Activated CD8-positive, alpha-beta memory T cell treated with anti-CD3 and anti-CD28 coated beads for 4 hours (primary cell): ENCODE measurements around the gene S100A4.
"Not testable (repeated sequence)": the region's sequence is repeated elsewhere in the genome, so short reads cannot be mapped to it uniquely, and the experiment has no call there.

ENCODE experiments used
- DNase-seq, 2 donors: peaks; one replicate each; pipeline ENCODE4 v3.0.0-alpha.2; 2020; ENCODE audit warnings: low read depth in 2 of 2

Gene S100A4

DNA sequence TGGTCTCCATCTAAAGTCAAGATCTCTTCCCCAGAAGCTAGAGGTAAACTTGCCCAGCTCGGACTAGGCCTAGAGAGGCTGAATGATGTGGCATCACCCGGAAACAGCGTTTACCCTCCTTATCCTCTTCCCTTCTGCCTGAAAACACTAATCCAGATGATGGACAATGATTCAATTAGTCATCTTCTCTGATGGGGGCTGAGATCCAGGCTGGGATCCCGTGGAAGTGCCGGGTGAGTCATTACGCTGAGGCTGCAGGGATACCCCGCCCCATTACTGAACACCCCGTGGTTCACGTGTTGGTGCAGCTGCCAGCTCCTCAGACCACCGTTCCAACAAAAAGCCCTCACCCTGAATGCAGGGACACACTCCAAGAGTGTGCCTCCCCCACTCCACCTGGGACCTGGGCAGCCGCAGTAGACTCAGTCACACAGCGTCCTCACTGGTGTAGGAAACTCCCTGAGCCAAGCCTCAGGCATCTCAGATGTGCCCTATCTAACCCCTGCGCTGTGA lies 11.9 kb downstream of the S100A4 start:
- DNase-seq, result no peak

DNA sequence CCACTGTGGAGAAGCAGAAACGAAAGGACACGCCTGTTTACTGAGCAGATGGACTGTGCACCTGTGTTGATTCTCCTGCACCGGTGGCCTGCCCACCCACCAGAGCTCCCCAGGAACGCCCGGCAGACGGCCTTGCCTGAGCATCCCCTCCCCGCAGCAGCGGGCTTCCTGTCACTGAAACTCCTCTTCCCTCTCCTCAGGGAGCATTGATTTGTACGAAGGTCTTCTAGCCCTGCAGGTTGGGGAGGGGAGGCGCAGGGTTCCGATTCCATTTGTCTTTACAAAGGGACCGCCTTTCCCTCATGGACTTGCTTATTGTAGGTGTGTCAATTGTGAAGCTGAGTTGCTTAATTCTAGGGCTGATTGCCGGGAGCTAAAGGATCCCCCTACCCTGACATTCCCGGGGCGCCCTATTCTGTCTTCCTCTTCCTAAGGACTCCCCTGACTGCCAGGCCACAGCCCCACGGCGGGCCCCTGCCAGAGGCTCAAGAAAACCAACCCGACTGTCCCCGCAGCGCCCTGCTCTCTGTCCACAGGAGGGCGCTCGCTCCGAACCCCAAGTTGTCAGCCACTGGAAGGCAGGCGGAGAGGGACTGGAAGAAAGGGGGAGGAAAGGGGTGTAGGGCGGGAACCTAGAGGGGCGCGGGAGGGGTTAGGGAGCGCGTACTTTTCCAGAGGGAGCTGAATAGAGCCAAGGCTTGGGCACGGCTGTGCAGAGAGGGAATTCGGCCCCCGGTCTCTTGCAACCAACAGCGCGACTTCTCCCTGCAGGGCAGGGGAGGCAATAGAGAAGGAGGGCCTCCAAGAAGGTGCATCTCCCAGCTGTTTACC lies 12.6 kb downstream of the S100A4 start:
- peak in 1 of 2 donors; percentile 52 for DNase-seq

DNA sequence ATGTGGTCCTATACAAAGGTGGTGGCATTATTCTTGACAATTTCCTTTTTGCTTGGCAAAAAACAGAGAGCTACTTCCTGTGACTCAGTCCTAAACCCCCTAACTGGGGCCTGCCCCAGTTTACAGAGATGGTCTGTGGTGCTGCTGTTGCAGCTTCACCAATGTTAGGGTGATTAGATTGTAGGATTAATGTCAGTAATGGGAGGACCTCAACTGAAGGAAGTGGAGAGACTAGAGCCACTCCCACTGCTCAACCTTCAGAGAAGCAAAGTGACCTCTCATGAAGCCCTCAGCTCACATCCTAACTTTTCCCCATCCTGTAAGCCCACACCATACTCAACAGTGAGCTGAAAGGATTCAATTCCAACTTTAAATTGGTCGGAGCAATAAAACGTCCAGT lies 13.4 kb downstream of the S100A4 start:
- no peak for DNase-seq

DNA sequence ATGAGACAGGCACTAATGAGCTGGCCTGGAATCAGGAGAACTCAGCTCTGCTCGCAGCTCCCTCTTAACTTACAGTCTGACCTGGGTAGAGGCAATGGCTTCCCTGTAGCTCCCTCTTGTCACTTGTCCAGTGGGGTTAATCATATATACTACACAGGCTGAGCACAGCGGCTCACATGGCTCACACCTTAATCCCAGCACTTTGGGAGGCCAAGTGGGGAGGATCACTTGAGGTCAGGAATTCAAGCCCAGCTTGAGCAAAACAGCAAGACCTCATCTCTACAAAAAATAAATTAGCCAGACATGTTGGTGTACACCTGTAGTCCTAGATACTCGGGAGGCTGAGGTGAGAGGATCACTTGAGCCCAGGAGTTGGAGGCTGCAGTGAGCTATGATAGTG lies 14.0 kb downstream of the S100A4 start:
- DNase-seq, result no peak

DNA sequence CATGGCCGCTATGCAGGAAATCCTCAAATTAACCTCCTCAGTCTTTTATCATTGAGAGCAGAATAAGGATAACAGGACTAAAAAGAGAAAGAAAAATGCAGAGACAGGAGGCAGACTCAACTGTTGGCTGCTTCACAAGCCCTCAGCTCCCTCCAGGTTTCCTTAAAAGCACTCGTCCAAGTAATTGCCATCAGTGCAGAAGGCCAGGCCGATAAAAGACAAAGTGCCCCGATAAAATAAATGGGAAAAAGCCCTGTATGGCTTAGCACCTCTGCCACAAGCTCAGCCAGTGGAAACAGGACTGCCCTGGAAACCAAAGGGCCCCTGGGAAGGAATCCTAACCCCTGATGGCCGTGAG lies 17.9 kb downstream of the S100A4 start:
- DNase-seq, result no peak

DNA sequence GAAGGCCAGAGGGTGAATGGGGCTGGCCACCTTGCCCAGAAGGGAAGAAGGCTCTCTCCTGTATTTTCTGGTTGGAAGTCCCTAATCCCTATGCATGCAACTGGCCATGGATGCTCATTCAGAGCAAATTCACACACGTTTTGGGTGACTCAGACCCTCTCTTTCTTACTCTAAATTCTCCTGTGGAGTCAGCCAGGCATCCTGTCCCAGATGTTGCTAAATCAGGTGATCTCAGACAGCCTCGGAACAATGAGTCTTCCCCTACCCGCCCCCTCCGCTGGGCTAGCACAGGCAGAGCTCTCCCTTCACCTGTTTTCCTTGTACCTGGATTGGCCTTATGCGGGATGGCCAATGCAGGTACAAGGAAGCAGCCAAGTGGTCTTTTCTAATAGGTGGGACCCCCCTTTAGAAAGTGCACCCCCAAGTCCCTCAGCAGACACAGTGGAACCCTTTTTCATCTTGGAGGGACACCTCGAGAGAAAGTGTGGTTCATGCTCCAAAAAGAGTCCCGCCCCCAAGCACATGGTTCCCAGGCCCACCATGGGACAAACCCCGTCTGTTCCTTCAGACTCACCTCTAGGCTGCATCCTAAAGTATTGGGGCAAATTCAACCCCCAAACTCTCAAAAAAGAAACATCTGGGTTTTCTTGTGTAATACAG lies 18.5 kb downstream of the S100A4 start:
- no peak for DNase-seq

DNA sequence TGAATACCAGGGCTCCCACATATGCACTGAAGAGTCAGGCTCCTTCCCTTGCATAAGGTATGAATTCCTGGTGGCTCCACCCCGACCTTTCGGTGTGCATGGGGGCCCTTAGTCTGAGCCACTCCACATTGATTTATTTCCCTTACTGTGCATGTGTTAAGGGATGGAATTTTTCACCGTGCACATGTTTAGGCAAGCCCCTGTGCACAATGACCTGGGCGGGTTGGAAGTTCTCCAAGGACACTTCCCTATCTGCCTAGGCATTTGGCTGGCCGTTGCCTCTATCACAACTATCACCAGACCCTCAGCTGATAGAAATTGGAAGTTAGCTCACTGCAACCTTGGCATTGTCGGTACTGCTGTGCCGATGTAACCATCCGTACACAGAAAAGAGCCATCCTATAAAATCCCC lies 19.5 kb downstream of the S100A4 start:
- DNase-seq, result no peak

DNA sequence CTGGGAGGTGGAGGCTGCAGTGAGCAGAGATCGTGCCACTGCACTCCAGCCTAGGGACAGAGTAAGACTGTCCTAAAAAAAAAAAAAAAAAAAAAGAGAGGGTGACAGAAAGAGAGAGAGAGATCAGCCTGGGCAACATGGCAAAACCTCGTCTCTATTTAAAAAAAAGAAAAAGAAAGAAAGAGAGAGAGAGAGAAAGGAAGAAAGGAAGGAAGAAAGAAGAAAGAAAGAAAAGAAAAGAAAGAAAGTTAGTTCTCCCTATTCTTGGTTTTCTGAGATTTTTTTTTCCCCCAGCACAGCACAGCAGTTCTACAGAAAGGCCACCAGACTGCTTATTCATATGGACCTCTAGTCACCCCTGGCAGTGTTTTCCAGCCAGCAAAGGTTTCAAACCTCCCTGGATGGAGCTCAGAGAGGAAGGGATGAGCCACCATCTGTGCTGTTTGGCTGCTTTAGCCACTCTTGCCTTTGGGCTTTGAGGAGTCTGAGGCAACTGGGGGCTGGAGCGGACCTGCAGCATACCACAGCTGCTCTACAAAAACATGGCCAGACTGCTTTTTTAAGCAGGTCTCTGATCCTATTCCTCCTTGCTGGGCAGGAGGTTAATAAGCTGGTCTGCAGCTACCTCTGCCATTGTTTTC lies 20.4 kb downstream of the S100A4 start:
- no peak for DNase-seq

DNA sequence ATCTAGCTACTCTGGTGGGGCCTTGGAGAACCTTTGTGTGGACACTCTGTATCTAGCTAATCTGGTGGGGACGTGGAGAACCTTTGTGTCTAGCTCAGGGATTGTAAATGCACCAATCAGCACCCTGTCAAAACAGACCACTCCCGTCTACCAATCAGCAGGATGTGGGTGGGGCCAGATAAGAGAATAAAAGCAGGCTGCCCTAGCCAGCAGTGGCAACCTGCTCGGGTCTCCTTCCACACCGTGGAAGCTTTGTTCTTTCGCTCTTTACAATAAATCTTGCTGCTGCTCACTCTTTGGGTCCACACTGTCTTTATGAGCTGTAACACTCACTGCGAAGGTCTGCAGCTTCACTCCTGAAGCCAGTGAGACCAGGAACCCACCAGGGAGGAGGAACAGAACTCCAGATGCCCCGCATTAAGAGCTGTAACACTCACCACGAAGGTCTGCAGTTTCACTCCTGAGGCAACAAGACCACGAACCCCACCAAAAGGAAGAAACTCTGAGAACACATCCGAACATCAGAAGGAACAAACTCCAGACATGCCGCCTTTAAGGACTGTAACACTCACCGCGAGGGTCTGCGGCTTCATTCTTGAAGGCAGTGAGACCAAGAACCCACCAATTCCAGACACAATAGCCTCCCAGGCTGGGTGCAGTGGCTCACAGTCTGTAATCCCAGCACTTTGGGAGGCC lies 23.1 kb downstream of the S100A4 start:
- DNase-seq, result not testable (repeated sequence)

DNA sequence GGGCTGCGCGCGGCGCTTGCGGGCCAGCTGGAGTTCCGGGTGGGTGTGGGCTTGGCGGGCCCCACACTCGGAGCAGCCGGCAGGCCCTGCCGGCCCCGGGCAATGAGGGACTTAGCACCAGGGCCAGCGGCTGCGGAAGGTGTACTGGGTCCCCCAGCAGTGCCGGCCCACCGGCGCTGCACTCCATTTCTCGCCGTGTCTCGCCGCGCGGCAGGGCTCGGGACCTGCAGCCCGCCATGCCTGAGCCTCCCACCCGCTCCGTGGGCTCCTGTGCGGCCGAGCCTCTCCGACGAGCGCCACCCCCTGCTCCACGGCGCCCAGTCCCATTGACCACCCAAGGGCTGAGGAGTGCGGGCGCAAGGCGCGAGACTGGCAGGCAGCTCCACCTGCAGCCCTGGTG lies 23.8 kb downstream of the S100A4 start:
- not testable (repeated sequence) for DNase-seq

DNA sequence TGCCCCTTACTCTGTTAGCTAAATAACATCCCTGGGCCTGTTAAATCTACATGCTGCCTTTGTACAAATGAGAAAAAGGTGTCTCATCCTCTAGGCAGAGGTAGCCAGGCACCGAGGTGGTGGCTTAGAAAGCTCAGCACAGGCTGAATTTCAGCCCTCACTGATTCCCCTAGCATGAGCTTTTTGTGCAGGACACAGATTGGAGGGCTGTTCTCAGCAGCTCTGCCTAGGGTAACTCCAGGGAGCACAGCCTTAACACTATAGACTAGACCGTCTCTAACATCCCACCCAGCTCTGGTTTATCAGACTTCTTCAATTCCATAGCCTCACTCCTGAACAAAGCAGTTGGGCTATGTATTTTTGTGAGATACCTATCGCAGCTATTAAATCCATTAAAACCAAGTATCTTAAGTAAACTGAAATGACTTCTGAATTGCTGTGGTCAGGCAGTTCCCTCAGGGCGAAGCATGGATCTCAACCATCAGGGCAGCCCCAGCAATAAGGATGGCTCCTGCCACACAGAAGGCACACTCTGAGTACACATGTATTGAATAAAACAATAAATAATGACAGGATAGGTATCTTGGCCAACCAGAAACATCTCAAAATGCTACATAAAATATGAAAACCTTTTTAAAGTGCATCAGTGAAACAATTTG lies 24.7 kb downstream of the S100A4 start:
- no peak for DNase-seq

DNA sequence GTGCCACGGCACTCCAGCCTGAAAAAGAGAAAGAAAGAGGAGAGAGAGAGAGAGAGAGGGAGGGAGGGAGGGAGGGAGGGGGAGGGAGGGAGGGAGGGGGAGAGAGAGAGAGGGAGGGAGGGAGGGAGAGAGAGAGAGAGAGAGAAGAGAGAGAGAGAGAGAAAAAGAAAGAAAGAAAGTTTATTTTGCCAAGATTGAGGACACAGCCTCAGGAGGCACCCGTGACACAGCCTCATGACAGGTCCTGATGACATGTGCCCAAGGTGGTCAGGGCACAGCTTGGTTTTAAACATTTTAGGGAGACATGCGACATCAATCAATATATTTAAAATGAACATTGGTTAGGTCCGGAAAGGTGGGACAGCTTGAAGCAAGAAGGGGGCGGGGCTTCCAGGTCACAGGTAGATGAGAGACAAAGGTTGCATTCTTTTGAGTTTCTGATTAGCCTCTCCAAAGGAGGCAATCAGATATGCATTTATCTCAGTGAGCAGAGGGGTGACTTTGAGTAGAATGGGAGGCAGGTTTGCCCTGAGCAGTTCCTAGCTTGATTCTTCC lies 25.4 kb downstream of the S100A4 start:
- not testable (repeated sequence) for DNase-seq

DNA sequence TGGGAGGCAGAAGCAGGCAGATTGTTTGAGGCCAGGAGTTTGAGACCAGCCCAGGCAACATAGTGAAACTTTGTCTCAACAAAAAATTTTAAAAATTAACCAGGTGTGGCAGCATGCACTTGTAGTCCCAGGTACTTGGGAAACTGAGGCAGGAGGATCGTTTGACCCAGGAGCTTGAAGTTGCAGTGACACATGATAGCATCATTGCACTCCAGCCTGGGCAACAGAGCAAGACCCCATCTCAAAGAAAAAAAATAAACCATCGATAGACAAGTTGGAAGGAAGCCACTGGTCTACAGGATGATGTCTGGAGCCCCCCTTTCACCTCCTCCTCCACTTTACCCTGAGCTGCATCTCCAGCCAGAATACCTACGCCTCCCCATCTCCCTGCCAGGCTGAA lies 26.4 kb downstream of the S100A4 start:
- no peak for DNase-seq

DNA sequence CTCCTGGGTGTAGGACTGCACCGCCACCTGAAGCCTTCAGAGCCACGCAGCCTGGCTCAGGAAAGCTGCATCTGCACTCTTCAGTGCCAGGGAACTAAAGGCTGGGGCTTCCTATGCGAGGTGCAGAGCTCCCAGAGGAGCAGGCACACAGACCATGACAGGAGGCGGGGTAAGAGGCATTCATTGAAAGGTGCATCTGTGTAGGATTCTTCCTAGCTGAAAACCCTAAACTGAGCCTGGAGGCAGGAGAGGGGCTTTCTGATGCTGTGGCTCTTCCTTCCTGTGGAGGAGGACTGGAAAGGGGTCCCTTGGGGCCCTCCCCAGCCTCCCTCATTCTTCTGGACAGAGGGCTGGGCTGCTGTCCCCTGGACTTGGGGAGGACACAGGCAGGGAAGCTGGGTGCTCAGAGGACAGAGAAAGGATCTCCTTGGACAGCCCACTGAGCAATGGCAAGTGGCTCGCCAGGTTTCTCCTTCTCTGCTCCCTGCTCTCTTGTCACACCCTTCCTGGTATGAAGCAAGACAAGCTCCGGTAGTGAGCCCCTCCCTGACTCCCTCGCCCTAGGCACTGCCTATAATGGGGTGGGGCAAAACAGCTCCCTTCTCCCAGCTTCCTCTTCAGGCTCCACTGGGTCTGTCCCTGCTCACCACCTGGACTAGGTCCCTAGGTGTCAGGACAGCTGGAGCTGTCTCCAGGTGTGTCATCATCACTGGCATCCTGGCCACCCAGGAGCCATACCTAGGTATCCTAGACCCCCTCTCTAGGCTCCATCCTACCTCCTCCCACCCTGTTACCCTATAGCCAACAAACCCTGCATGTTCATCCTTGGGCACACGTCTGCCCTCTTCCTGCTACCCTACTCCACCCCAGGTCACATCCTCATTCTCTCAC lies 29.9 kb downstream of the S100A4 start:
- no peak for DNase-seq

DNA sequence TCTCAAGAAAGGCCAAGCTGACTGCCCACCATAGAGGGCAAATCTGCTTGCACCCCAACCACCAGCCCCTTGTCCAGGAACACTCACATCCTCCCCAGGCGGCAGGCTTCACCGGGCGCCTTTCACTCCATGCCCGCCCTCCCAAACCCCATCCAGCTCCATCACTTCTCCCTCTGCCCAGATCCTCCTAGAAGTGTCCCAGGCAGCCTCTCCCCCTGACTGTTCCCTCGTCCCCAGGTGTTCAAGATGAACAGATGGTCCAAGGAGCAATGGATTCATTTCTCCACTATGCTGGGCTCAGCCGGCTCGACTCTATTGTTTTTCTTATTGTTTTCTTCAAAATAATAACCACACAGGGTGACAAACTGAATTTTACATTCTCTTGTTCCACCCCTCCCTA lies 31.9 kb downstream of the S100A4 start:
- no peak for DNase-seq

DNA sequence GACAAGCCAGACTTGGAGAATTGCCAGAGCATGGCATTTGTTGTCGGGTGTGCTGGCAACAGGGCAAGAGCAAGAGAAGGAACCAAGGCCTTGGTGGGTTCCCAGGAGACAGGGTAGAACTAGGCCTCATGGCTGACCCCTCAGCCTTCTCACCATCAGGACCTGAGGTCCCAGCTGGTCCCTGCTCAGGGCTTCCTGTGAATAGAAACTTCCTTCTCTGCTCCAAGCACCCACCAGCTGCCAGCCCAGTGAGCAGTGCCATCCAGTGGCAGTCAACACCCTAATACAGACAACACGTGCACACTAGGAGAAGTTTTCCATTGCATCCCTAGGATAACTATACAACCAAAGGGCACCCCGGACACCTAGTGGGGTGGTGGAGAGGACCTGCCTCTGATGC lies 32.6 kb downstream of the S100A4 start:
- no peak for DNase-seq

DNA sequence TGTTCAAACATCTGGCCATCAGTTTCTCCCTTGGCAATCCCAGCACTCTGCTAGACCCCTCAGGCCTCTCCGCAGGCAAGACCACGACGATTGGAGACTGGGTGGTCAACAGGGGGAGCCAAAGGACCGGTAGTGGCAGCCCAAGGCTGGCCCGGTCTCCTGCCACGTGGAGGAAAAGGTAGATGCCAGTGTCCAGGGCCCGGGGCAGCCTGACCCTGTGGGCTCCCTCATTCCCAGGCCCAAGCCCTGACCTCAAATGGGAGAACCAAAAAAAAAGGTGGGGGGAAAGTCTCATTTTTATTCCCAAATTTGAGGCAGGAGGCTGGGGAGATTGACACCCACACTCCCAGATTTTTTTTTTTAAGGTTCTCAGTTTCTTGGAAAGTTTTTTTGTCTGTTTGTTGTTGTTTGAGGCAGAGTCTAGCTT lies 34.6 kb downstream of the S100A4 start:
- peak; percentile 62 to 66 for DNase-seq

DNA sequence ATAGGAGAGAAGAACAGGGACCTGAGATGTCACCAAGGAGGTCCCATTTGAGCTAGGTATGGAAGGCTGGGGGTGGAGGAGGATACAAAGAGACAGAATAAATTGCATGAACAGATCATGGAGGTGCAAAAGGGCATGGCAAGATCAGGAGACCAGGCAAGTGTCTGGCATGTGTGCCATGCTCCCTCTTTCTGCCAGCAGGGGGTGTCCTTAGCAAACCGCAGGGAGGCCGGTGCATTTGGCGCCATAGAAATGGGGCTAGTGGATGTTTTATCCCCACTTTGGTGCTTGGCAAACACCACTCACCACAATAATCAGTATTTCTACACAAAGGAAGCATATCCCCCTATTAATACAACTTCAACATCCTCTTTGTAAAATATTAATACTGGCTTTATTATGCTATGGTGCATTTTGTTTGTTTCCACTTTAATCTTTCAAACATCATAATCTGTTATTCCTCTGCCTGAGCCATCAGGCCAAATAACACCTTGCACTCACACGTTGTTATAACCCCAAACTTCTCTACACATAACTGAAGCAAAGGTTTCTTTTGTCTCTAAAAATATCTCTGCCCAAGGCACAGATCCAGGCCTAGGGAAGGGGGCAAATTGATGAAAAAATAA lies 35.8 kb downstream of the S100A4 start:
- peak; percentile 25 to 35 for DNase-seq

DNA sequence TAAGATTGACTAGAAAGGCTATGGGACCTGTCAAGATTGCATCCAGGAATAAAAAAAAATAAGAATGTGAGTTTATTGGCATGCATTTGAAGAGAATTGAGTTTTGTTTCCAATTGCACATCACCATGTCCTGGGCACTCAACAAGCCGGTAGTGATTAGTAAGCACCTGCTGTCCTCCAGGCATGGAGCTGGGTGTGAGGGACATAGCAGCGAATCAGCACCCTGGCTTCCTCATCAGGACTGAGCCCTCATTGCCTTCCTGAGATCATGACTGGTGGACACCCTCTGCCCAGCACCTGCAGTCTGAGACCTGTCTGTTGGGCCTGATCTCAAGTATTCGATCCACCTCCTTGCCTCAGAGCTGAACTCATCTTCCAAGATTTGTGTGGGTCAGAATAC lies 36.6 kb downstream of the S100A4 start:
- no peak for DNase-seq
